Measurements from ENCODE around the gene TNS4. TPM values are rescaled to one million over a fixed set of nuclear protein-coding genes. Genes with fewer than 3 reads are reported as not detected.
A peak's percentile ranks its signal among the peaks of the same experiment; 100 is the strongest.

The TNS4 gene
- total and polyA plus RNA-seq, 2 donors (not counting 1 experiment from before 2014, with no cell fraction given), result under 0.01 to 0.05 TPM

DNA sequence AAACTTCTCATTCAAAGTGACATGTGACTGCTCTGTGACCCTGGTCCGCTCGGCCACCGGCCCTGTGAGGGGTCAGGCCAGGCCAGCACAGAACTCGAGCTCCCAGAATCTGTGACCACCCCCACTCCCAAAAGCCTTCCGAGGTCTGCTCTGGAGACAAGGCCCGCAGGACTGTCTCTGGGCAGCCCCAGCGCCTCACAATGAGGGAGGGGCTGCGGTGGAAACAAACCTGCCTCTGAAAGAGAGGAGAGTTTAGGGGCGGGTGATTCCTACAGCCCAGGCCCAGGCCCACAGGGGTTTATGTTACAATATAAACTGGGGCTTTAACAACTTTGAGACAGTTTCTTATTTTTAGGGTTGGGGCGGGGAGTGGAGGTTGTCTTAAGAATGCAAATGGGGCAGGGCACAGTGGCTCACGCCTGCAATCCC is 38.3 kb downstream of the TNS4 start:
- no peak overlapping the region for H3K27ac ChIP-seq (ENCODE audit: insufficient read depth, low read length)
- no peaks in the 10 kb centered on the region for H3K9me3 ChIP-seq (ENCODE audit: control insufficient read depth, insufficient read depth, low read depth, low read length)
- peak in 1 of 2 donors; percentile 45 for DNase-seq (ENCODE audit: low read depth in 2 of 2)
- H3K4me3 ChIP-seq (replicated peaks in 1 of 4; ENCODE audit: control extremely low read depth in 1 of 4, insufficient read depth in 1 of 4, low read depth in 3 of 4, low read length in 4 of 4), result no peak overlapping the region
- H3K36me3 ChIP-seq (ENCODE audit: control insufficient read depth, insufficient read depth, low read length), result peaks cover 8% of the 10 kb centered on the region
- no peaks in the 10 kb centered on the region for H3K27me3 ChIP-seq (ENCODE audit: control insufficient read depth, insufficient read depth, low read length)
- H3K4me1 ChIP-seq (ENCODE audit: control insufficient read depth, extremely low read depth, insufficient read depth, low read length), result peaks cover 35% of the 10 kb centered on the region
- H4K20me1 ChIP-seq (ENCODE audit: control insufficient read depth, extremely low read depth, insufficient read depth, low read length), result no peaks in the 10 kb centered on the region
- no peak overlapping the region for H2AFZ ChIP-seq (ENCODE audit: low read length)
- TF ChIP-seq CTCF (conservative IDR thresholded peaks at IDR 0.05 in 1 of 2, IDR thresholded peaks at IDR 0.05 in 1 of 2; ENCODE audit: low read depth in 1 of 2, low read length in 2 of 2) (no peak), EZH2 (IDR thresholded peaks at IDR 0.05; ENCODE audit: low read length, missing control alignments) (no peak)
- no peaks in the 10 kb centered on the region for H3K79me2 ChIP-seq (ENCODE audit: control insufficient read depth, insufficient read depth, low read length)
- no peak overlapping the region for H3K4me2 ChIP-seq (ENCODE audit: extremely low read depth, insufficient read depth, low read length)
- H3K9ac ChIP-seq (ENCODE audit: insufficient read depth, low read length), result no peak overlapping the region

DNA sequence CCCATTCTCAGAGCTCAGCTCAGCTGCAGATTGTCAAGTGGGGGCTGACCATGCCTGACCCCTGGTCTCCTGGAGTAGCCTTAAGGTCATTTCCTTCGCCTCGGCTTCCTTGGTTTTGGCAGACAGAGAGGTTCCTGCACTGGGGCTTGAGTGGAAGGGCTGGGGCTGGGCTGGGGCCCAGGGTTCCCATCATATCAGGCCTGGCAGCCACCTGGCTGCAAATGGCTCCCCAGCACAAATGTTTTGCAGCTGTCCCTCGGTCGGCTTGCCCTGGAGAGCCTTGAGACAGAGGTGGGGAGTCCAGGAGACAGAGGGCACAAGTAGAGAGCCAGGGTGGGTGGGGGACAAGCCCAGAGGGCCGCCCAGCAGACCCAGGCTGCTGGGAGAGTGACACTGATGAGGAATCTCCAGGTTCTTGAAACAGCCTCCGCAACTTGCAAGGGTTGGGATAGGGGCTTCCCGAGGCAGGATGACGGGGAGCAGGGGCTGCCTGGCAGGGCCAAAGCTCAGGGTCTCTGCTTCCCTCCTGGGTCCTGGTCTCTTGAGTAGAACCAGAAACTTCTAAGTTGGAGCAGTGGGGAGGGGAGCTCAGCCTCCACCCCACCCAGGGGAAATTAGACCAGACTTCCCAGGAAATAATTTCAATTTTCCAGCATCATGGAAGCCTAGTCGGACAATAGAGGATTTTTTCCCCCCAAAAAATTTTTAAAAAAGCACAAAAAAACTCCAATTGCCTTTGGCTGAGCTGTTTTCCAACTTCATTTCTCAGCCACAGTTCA is 38.9 kb downstream of the TNS4 start:
- Histone ChIP-seq H3K9me3 (ENCODE audit: control insufficient read depth, insufficient read depth, low read depth, low read length) (no peaks in the 10 kb centered on the region), H3K79me2 (ENCODE audit: control insufficient read depth, insufficient read depth, low read length) (no peaks in the 10 kb centered on the region), H3K27me3 (ENCODE audit: control insufficient read depth, insufficient read depth, low read length) (no peaks in the 10 kb centered on the region), H3K4me1 (ENCODE audit: control insufficient read depth, extremely low read depth, insufficient read depth, low read length) (peaks cover 40% of the 10 kb centered on the region), H3K9ac (ENCODE audit: insufficient read depth, low read length) (no peak overlapping the region), H4K20me1 (ENCODE audit: control insufficient read depth, extremely low read depth, insufficient read depth, low read length) (no peaks in the 10 kb centered on the region), H2AFZ (ENCODE audit: low read length) (no peak overlapping the region), H3K4me3 (replicated peaks in 1 of 4; ENCODE audit: control extremely low read depth in 1 of 4, insufficient read depth in 1 of 4, low read depth in 3 of 4, low read length in 4 of 4) (no peak overlapping the region), H3K36me3 (ENCODE audit: control insufficient read depth, insufficient read depth, low read length) (peaks cover 9% of the 10 kb centered on the region), H3K4me2 (ENCODE audit: extremely low read depth, insufficient read depth, low read length) (no peak overlapping the region), H3K27ac (ENCODE audit: insufficient read depth, low read length) (no peak overlapping the region)
- TF ChIP-seq CTCF (conservative IDR thresholded peaks at IDR 0.05 in 1 of 2, IDR thresholded peaks at IDR 0.05 in 1 of 2; ENCODE audit: low read depth in 1 of 2, low read length in 2 of 2), result no peak
- no peak for TF ChIP-seq EZH2 (IDR thresholded peaks at IDR 0.05; ENCODE audit: low read length, missing control alignments)
- peak in 1 of 2 donors; percentile 41 for DNase-seq (ENCODE audit: low read depth in 2 of 2)

DNA sequence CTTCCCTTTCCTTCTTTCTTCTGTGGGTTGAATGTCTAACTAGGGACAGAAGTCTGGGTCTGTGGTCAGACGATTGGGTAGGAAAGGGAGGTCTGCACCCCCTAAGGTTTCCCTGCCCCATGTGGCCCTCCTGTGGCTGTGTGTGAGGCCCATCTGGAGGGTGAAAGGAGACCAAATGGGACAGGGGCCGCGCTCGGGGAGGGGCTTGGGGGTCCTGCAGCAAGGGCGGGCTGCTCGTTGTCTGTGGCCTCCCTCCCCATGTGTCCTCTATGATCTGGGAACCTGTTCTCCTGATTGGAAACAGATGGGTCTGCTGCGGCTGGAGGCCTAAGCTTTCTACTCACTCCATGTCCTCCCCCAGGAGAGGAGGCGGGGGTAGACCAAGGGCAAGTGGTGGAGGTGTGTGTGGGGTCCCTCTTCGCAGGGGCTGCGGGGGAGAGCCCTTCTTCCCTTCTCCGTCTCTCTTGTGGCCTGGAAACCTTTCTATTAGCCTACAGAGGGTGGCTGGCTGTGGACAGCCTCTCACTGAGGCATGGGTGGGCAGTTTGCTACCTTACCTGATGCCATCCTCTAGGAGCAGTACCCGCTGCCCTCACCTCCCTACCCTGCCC is 39.6 kb downstream of the TNS4 start:
- no peaks in the 10 kb centered on the region for H3K9me3 ChIP-seq (ENCODE audit: control insufficient read depth, insufficient read depth, low read depth, low read length)
- no peak overlapping the region for H2AFZ ChIP-seq (ENCODE audit: low read length)
- H3K36me3 ChIP-seq (ENCODE audit: control insufficient read depth, insufficient read depth, low read length), result peaks cover 15% of the 10 kb centered on the region
- TF ChIP-seq EZH2 (IDR thresholded peaks at IDR 0.05; ENCODE audit: low read length, missing control alignments) (no peak), CTCF (conservative IDR thresholded peaks at IDR 0.05 in 1 of 2, IDR thresholded peaks at IDR 0.05 in 1 of 2; ENCODE audit: low read depth in 1 of 2, low read length in 2 of 2) (no peak)
- H3K4me2 ChIP-seq (ENCODE audit: extremely low read depth, insufficient read depth, low read length), result no peak overlapping the region
- H3K4me3 ChIP-seq (replicated peaks in 1 of 4; ENCODE audit: control extremely low read depth in 1 of 4, insufficient read depth in 1 of 4, low read depth in 3 of 4, low read length in 4 of 4), result no peak overlapping the region
- DNase-seq (ENCODE audit: low read depth in 2 of 2), result peak in 1 of 2 donors; percentile 48
- no peaks in the 10 kb centered on the region for H3K79me2 ChIP-seq (ENCODE audit: control insufficient read depth, insufficient read depth, low read length)
- peaks cover 47% of the 10 kb centered on the region for H3K4me1 ChIP-seq (ENCODE audit: control insufficient read depth, extremely low read depth, insufficient read depth, low read length)
- no peaks in the 10 kb centered on the region for H4K20me1 ChIP-seq (ENCODE audit: control insufficient read depth, extremely low read depth, insufficient read depth, low read length)
- H3K9ac ChIP-seq (ENCODE audit: insufficient read depth, low read length), result no peak overlapping the region
- H3K27me3 ChIP-seq (ENCODE audit: control insufficient read depth, insufficient read depth, low read length), result no peaks in the 10 kb centered on the region
- peak overlapping the region; percentile 38 for H3K27ac ChIP-seq (ENCODE audit: insufficient read depth, low read length)

Data from fibroblast of lung (primary cell).